HepG2 (cell line): ENCODE results near the gene HOXA5. TPM values are rescaled to one million over a fixed set of nuclear protein-coding genes. Genes with fewer than 3 reads are reported as not detected.

Experiments used
- ATAC-seq: fragments of 200-7000 bp; cut with Tn5 transposase; 3 replicates; pipeline ENCODE4 v1.9.1; 2020; ENCODE audit warnings: mild to moderate bottlenecking, moderate library complexity
- BruUV-seq: library from RNA; stranded (reverse); fragments of 400-500 nt; replicated peaks from 2 replicates; lab custom pipeline; 2021; lab: Mats Ljungman, UMichigan
- CTCF ChIA-PET: fragments of 300-600 bp; formaldehyde crosslinking; extraction: SDS; loops from one replicate; lab custom pipeline; 2021; ENCODE audit warnings: low total read pairs, inconsistent platforms, low intra/inter-chr PET ratio; lab: Yijun Ruan, JAX
- POLR2A ChIA-PET: fragments of 350-600 bp; sonication (Branson Sonifier 250); formaldehyde crosslinking; loops from one replicate; lab custom pipeline; 2020; ENCODE audit warnings: antibody characterized with exemption, inconsistent platforms; lab: Yijun Ruan, JAX
- DNase-seq: peaks from one replicate; pipeline ENCODE4 v3.0.0-alpha.2; 2015; ENCODE audit warnings: low spot score
- FAIRE-seq: peaks from 3 replicates; lab custom pipeline; 2011; peaks lifted over from hg19 to GRCh38; lab: Jason Lieb, UNC
- H2AFZ ChIP-seq: one replicate; pipeline ENCODE4 v1.6.1; 2011; ENCODE audit warnings: low read length, inconsistent platforms
- H3K27ac ChIP-seq: fragments of 300-600 bp; 3 replicates; pipeline ENCODE4 v1.8.0; 2011; ENCODE audit warnings: mixed run types, mild to moderate bottlenecking, mixed read lengths, low read length, inconsistent platforms; ENCODE audit not compliant: insufficient read depth; ENCODE audit errors: extremely low read length
- H3K27me3 ChIP-seq, 2 experiments: fragments of 200-600 bp in 1 of 2; 2 replicates in 1 of 2; 3 replicates in 1 of 2; pipeline versions ENCODE4 v1.6.0 to v1.8.0; 2011; ENCODE audit warnings: low read length in 2 of 2, mild to moderate bottlenecking in 2 of 2, moderate library complexity in 2 of 2, inconsistent platforms in 1 of 2; ENCODE audit not compliant: insufficient read depth in 2 of 2, control insufficient read depth in 1 of 2
- H3K36me3 ChIP-seq, 2 experiments: fragments of 200-600 bp in 1 of 2; replicated peaks in 1 of 2; 2 replicates in 1 of 2; 3 replicates in 1 of 2; pipeline versions ENCODE4 v1.5.1 to v1.8.0; 2011; ENCODE audit warnings: low read length in 2 of 2, inconsistent platforms in 1 of 2; ENCODE audit not compliant: insufficient read depth in 2 of 2, control insufficient read depth in 1 of 2
- H3K4me1 ChIP-seq: 2 replicates; pipeline ENCODE4 v1.5.1; 2012; ENCODE audit warnings: low read length, inconsistent platforms; ENCODE audit not compliant: insufficient read depth
- H3K4me2 ChIP-seq: 2 replicates; pipeline ENCODE4 v1.6.0; 2011; ENCODE audit warnings: low read depth, low read length, inconsistent platforms
- H3K4me3 ChIP-seq, 3 experiments: fragments of 200-600 bp in 1 of 3; sonication (generic), shearing (Covaris generic) in 1 of 3; replicated peaks in 1 of 3; 2 replicates each; pipeline ENCODE4 v1.5.1; 2011 to 2016; ENCODE audit warnings: low read length in 3 of 3, inconsistent platforms in 2 of 3, low read depth in 2 of 3, mild to moderate bottlenecking in 2 of 3, control low read depth in 1 of 3, mixed read lengths in 1 of 3; ENCODE audit not compliant: insufficient read depth in 1 of 3
- H3K79me2 ChIP-seq: one replicate; pipeline ENCODE4 v1.6.1; 2011; ENCODE audit warnings: low read length, inconsistent platforms; ENCODE audit not compliant: insufficient read depth
- H3K9ac ChIP-seq: 2 replicates; pipeline ENCODE4 v1.6.0; 2011; ENCODE audit warnings: mild to moderate bottlenecking, low read depth, low read length, inconsistent platforms; ENCODE audit not compliant: insufficient read depth
- H3K9me3 ChIP-seq: 2 replicates; pipeline ENCODE4 v1.5.1; 2012; ENCODE audit warnings: mild to moderate bottlenecking, low read length
- H4K20me1 ChIP-seq: 2 replicates; pipeline ENCODE4 v1.6.0; 2011; ENCODE audit warnings: inconsistent platforms, mild to moderate bottlenecking, low read length, moderate library complexity; ENCODE audit not compliant: insufficient read depth
- TOE1 ChIP-seq: sonication (generic); formaldehyde crosslinking; IDR thresholded peaks from 2 replicates; pipeline ENCODE4 v1.4.0; 2020; ENCODE audit warnings: mild to moderate bottlenecking, missing genetic modification reagents
- XBP1 ChIP-seq: sonication (generic); formaldehyde crosslinking; IDR thresholded peaks from 2 replicates; pipeline ENCODE4 v1.5.0; 2020; ENCODE audit warnings: missing genetic modification reagents
- ZBTB21 ChIP-seq: sonication (generic); formaldehyde crosslinking; IDR thresholded peaks from 2 replicates; pipeline ENCODE4 v1.4.0; 2020; ENCODE audit warnings: missing genetic modification reagents
- ZBTB8A ChIP-seq: sonication (generic); formaldehyde crosslinking; IDR thresholded peaks from 2 replicates; pipeline ENCODE4 v1.4.0; 2020; ENCODE audit warnings: mild to moderate bottlenecking, low read depth, missing genetic modification reagents, borderline replicate concordance
- ZFP82 ChIP-seq: sonication (generic); formaldehyde crosslinking; IDR thresholded peaks from 2 replicates; pipeline ENCODE4 v1.5.1; 2020; ENCODE audit warnings: mild to moderate bottlenecking, missing genetic modification reagents, borderline replicate concordance
- ZNF598 ChIP-seq: sonication (generic); formaldehyde crosslinking; IDR thresholded peaks from 2 replicates; pipeline ENCODE4 v1.5.1; 2020; ENCODE audit warnings: mild to moderate bottlenecking, missing genetic modification reagents, borderline replicate concordance
- ZNF775 ChIP-seq: sonication (generic); formaldehyde crosslinking; IDR thresholded peaks from 2 replicates; pipeline ENCODE4 v1.4.0; 2020; ENCODE audit warnings: missing genetic modification reagents, mild to moderate bottlenecking, moderate library complexity, borderline replicate concordance
- WGBS: methylation state at CpG from one replicate; pipeline ENCODE4 v1.1.6; 2017; ENCODE audit warnings: low lambda C conversion rate; 5-methylcytosine and 5-hydroxymethylcytosine counted together
- in situ Hi-C: cut with HindIII; loops from 2 replicates; pipeline ENCODE4 v1.10.0; 2017; ENCODE audit warnings: low pct_unique_long_range_greater_than_20kb; ENCODE audit not compliant: extremely low pct_ligation_motif_present
- intact Hi-C: fragments of 100-400 bp; cut with micrococcal nuclease; formaldehyde crosslinking; loops from one replicate; pipeline ENCODE4 v1.10.0; 2022; ENCODE audit not compliant: unreplicated experiment
- polyA plus RNA-seq, 8 experiments: library from polyadenylated mRNA; depleted of rRNA in 3 of 8; stranded (reverse) in 7 of 8; unstranded in 1 of 8; fragments of >200 nt; fragmentation: Illumina TruSeq in 4 of 8; extraction: Trizol in 4 of 8; gene quantifications; 2 replicates each; pipeline versions ENCODE4 v1.2.1 to v1.2.3, GENCODE V29; 2011 to 2016; ENCODE audit warnings: low read depth in 4 of 8, missing spikeins in 1 of 8, mixed read lengths in 1 of 8; ENCODE audit not compliant: insufficient read depth in 1 of 8
- total RNA-seq, 5 experiments: library from RNA; depleted of rRNA; stranded (reverse); fragments of >200 nt; fragmentation: Illumina TruSeq; extraction: Trizol; gene quantifications; 2 replicates each; pipeline ENCODE4 v1.2.3, GENCODE V29; 2016; ENCODE audit warnings: low read depth in 1 of 5
- TF ChIP-seq, protein P1 (sequence below): sonication (generic); formaldehyde crosslinking; IDR thresholded peaks from 2 replicates; pipeline ENCODE4 v1.4.0; 2020; ENCODE audit warnings: missing genetic modification reagents
- TF ChIP-seq, protein P2 (sequence below): sonication (generic); formaldehyde crosslinking; IDR thresholded peaks from 2 replicates; pipeline ENCODE4 v1.4.0; 2020; ENCODE audit warnings: missing genetic modification reagents
- TF ChIP-seq, protein P3 (sequence below): sonication (generic); formaldehyde crosslinking; IDR thresholded peaks from 2 replicates; pipeline ENCODE4 v1.8.0; 2022; ENCODE audit warnings: missing genetic modification reagents, low read depth, mild to moderate bottlenecking, borderline replicate concordance

The HOXA5 gene
- total and polyA plus RNA-seq, 2 of the 13 experiments (the other 11 are each of a cell fraction or from before 2014, with no cell fraction given) = 3.2 to 3.6 TPM

DNA sequence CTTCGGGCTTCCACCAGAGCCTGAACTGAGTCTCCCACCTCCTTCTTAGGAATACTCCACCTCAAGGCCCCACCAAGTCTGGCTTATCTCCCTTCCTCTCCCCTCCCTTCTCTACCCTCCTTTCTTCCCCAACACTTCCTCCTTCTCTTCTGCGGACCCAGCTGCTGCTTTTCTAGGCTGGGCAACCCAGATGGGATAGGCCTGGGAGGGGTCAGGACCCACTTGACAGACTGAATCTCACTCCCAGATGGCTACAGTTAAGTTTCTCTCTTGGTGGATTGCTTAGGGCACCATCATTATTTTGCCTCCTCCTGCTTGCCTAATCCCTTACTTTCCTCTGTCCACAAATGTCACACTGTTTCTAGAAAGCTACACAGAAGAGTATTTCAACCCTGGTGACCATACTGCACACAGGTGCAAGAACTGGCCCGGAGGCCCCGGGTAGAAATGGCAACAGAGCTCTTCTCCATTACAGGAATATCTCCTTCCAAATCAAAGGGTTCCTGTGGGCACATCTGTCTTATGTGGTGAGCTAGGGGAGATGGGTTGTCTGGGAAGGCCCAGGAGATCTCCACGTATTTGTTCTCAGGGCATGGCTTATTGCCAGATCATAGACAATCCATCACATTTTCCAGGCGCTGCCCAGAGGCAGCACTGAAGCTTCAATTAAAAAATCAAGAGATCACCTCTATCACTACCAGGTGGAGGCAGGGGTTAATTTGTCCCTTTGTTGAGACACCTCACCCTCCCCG lies 46.7 kb upstream of the HOXA5 start:
- Histone ChIP-seq H3K4me2 (no peak overlapping the region), H3K79me2 (no peaks in the 10 kb centered on the region), H3K36me3 (no peaks in the 10 kb centered on the region), H3K9me3 (no peaks in the 10 kb centered on the region), H3K4me1 (peaks cover 14% of the 10 kb centered on the region; the same call in 1 of the 2 replicates), H3K9ac (no peak overlapping the region)
- DNase-seq = no peak
- WGBS = 13% methylated on average over 7 of the region's 7 CpGs
- POLR2A ChIA-PET = no interaction called here
- TF ChIP-seq ZBTB21 (CRISPR knock-in tag) (no peak), ZBTB8A (no peak), ZNF775 (CRISPR knock-in tag) (no peak), ZFP82 (CRISPR knock-in tag) (no peak), ZNF598 (CRISPR knock-in tag) (no peak), XBP1 (CRISPR knock-in tag) (no peak), TOE1 (CRISPR knock-in tag) (no peak)
- TF ChIP-seq, protein P1, sequence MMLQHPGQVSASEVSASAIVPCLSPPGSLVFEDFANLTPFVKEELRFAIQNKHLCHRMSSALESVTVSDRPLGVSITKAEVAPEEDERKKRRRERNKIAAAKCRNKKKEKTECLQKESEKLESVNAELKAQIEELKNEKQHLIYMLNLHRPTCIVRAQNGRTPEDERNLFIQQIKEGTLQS (CRISPR knock-in tag) = no peak
- TF ChIP-seq, protein P2, sequence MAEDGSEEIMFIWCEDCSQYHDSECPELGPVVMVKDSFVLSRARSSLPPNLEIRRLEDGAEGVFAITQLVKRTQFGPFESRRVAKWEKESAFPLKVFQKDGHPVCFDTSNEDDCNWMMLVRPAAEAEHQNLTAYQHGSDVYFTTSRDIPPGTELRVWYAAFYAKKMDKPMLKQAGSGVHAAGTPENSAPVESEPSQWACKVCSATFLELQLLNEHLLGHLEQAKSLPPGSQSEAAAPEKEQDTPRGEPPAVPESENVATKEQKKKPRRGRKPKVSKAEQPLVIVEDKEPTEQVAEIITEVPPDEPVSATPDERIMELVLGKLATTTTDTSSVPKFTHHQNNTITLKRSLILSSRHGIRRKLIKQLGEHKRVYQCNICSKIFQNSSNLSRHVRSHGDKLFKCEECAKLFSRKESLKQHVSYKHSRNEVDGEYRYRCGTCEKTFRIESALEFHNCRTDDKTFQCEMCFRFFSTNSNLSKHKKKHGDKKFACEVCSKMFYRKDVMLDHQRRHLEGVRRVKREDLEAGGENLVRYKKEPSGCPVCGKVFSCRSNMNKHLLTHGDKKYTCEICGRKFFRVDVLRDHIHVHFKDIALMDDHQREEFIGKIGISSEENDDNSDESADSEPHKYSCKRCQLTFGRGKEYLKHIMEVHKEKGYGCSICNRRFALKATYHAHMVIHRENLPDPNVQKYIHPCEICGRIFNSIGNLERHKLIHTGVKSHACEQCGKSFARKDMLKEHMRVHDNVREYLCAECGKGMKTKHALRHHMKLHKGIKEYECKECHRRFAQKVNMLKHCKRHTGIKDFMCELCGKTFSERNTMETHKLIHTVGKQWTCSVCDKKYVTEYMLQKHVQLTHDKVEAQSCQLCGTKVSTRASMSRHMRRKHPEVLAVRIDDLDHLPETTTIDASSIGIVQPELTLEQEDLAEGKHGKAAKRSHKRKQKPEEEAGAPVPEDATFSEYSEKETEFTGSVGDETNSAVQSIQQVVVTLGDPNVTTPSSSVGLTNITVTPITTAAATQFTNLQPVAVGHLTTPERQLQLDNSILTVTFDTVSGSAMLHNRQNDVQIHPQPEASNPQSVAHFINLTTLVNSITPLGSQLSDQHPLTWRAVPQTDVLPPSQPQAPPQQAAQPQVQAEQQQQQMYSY (CRISPR knock-in tag) = no peak
- TF ChIP-seq, protein P3, sequence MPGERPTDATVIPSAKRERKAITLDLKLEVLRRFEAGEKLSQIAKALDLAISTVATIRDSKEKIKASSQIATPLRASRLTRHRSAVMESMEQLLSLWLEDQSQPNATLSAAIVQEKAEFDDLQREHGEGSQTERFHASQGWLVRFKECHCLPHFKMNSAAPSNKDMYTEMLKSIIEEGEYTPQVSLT = no peak
- TF ChIP-seq, all 625 proteins: peak for 0
- no peak overlapping the region for H2AFZ ChIP-seq
- H3K27me3 ChIP-seq = peaks cover 21 to 87% of the 10 kb centered on the region in 2 experiments
- H3K27ac ChIP-seq = no peak overlapping the region
- no peak for ATAC-seq
- no peak overlapping the region for H3K4me3 ChIP-seq
- FAIRE-seq = no peak
- intact Hi-C loops = loop anchor here (10.0 kb wide), 1 partner anchor 415 kb away; no protein-coding TSS in a partner anchor
- BruUV-seq = no TSS peak
- CTCF ChIA-PET = no interaction called here
- H4K20me1 ChIP-seq = no peaks in the 10 kb centered on the region
- in situ Hi-C loops = no loop called here
